HG02870 (cell line): Measurements from ENCODE around the gene PARPBP.
"Not testable (repeated sequence)": the region's sequence is repeated elsewhere in the genome, so short reads cannot be mapped to it uniquely, and the experiment has no call there.

Source experiments
- ATAC-seq: cut with Tn5 transposase; IDR thresholded peaks from one replicate; pipeline ENCODE4 v1.9.1; 2021; ENCODE audit warnings: mild to moderate bottlenecking, moderate library complexity; ENCODE audit not compliant: unreplicated experiment

PARPBP gene

DNA sequence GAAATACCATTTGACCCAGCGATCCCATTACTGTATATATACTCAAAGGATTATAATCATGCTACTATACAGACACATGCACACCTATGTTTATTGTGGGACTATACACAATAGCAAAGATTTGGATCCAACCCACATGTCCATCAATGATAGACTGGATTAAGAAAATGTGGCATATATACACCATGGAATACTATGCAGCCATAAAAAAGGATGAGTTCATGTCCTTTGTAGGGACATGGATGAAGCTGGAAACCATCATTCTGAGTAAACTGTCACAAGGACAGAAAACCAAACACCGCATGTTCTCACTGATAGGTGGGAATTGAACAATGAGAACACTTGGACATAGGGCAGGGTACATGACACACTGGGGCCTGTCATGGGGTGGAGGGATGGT lies 120.9 kb downstream of the PARPBP start:
- ATAC-seq, result not testable (repeated sequence)
